ENCODE data around the gene SRRD. TPM values are rescaled to one million over a fixed set of nuclear protein-coding genes. Genes with fewer than 3 reads are reported as not detected.

The SRRD gene
- total and polyA plus RNA-seq, 2 of the 13 experiments (the other 11 are each of a cell fraction or from before 2014, with no cell fraction given), result 22.8 to 36.6 TPM

DNA sequence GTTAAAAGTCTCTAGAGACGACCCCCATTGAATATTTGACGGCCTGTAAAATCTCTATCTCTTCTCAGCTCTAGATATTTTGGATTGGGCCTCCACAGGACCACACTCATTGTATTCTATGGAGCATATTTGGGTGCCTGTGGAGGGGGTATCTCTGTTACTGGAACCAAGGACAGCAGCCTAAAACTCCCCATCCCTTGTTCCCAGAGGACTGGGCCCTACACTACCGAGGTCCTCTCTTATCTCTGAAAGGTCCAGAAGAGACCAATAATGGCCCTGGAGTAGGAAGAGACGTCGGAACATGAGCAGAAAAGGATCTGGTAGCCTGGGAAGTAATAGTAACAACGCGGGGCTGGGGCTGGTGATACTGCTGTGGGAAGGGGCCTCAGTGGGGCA is 636 bp upstream of the SRRD start:
- POLR2A ChIA-PET, result interaction anchor here (0.9 to 3.4 kb wide), 15 partner anchors 9 to 103 kb away, joined by 3 to 27 read pairs (median 3); partner anchors contain the start of gene TFIP11
- intact Hi-C loops (cut with micrococcal nuclease; ENCODE audit: unreplicated experiment), result no loop called here
- no peaks in the 10 kb centered on the region; a peak in 1 of 5 replicates for H3K27me3 ChIP-seq (ENCODE audit: control insufficient read depth in 1 of 2, insufficient read depth in 2 of 2, low read length in 2 of 2)
- ATAC-seq (no peak), DNase-seq (ENCODE audit: low spot score) (no peak), FAIRE-seq (no peak)
- BruUV-seq (replicated peaks), result TSS peak; percentile 52
- H3K36me3 ChIP-seq (replicated peaks in 1 of 2; ENCODE audit: control insufficient read depth in 1 of 2, insufficient read depth in 2 of 2, low read length in 2 of 2), result peaks cover 4 to 8% of the 10 kb centered on the region in 2 experiments; a peak in 4 of 5 replicates
- no peaks in the 10 kb centered on the region for H4K20me1 ChIP-seq (ENCODE audit: insufficient read depth, low read length)
- peak overlapping the region; percentile 91 for H3K27ac ChIP-seq (ENCODE audit: extremely low read length, insufficient read depth, low read length)
- H3K9ac ChIP-seq (ENCODE audit: insufficient read depth, low read depth, low read length), result peak overlapping the region; percentile 95
- peak overlapping the region; percentile 79 to 94 (median 91) for H3K4me3 ChIP-seq (replicated peaks in 1 of 3; ENCODE audit: insufficient read depth in 1 of 3, low read depth in 2 of 3, low read length in 3 of 3)
- peaks cover 70% of the 10 kb centered on the region for H3K79me2 ChIP-seq (ENCODE audit: insufficient read depth, low read length)
- H3K4me2 ChIP-seq (ENCODE audit: low read depth, low read length), result peak overlapping the region; percentile 83
- H3K9me3 ChIP-seq (ENCODE audit: low read length), result no peaks in the 10 kb centered on the region
- TF ChIP-seq SOX13 (IDR thresholded peaks at IDR 0.05), result no peak
- TF ChIP-seq SOX13 (CRISPR knock-in tag; conservative IDR thresholded peaks at IDR 0.05 in 1 of 2, IDR thresholded peaks at IDR 0.05 in 1 of 2), result no peak
- TF ChIP-seq, protein P1, sequence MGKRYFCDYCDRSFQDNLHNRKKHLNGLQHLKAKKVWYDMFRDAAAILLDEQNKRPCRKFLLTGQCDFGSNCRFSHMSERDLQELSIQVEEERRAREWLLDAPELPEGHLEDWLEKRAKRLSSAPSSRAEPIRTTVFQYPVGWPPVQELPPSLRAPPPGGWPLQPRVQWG (CRISPR knock-in tag; IDR thresholded peaks at IDR 0.05; ENCODE audit: borderline replicate concordance, low read depth), result no peak
- TF ChIP-seq, protein P2, sequence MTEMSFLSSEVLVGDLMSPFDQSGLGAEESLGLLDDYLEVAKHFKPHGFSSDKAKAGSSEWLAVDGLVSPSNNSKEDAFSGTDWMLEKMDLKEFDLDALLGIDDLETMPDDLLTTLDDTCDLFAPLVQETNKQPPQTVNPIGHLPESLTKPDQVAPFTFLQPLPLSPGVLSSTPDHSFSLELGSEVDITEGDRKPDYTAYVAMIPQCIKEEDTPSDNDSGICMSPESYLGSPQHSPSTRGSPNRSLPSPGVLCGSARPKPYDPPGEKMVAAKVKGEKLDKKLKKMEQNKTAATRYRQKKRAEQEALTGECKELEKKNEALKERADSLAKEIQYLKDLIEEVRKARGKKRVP (CRISPR knock-in tag; IDR thresholded peaks at IDR 0.05), result no peak
- no peak for TF ChIP-seq MTA1 (CRISPR knock-in tag; IDR thresholded peaks at IDR 0.05; ENCODE audit: borderline replicate concordance)
- TF ChIP-seq THRA (CRISPR knock-in tag; IDR thresholded peaks at IDR 0.05; ENCODE audit: borderline replicate concordance), result no peak
- TF ChIP-seq PHF5A (CRISPR knock-in tag; IDR thresholded peaks at IDR 0.05; ENCODE audit: low read depth, unreplicated experiment), result no peak
- TF ChIP-seq ZNF788 (CRISPR knock-in tag; IDR thresholded peaks at IDR 0.05; ENCODE audit: borderline replicate concordance), result no peak
- TF ChIP-seq ZFX (CRISPR knock-in tag; IDR thresholded peaks at IDR 0.05; ENCODE audit: low read depth), result no peak
- TF ChIP-seq MAF1 (CRISPR knock-in tag; IDR thresholded peaks at IDR 0.05; ENCODE audit: borderline replicate concordance), result no peak
- 0 out of 2 replicates have a peak, but pooled peaks have one; percentile 22 for TF ChIP-seq PLSCR1 (CRISPR knock-in tag; IDR thresholded peaks at IDR 0.05; ENCODE audit: borderline replicate concordance)
- TF ChIP-seq, protein P3, sequence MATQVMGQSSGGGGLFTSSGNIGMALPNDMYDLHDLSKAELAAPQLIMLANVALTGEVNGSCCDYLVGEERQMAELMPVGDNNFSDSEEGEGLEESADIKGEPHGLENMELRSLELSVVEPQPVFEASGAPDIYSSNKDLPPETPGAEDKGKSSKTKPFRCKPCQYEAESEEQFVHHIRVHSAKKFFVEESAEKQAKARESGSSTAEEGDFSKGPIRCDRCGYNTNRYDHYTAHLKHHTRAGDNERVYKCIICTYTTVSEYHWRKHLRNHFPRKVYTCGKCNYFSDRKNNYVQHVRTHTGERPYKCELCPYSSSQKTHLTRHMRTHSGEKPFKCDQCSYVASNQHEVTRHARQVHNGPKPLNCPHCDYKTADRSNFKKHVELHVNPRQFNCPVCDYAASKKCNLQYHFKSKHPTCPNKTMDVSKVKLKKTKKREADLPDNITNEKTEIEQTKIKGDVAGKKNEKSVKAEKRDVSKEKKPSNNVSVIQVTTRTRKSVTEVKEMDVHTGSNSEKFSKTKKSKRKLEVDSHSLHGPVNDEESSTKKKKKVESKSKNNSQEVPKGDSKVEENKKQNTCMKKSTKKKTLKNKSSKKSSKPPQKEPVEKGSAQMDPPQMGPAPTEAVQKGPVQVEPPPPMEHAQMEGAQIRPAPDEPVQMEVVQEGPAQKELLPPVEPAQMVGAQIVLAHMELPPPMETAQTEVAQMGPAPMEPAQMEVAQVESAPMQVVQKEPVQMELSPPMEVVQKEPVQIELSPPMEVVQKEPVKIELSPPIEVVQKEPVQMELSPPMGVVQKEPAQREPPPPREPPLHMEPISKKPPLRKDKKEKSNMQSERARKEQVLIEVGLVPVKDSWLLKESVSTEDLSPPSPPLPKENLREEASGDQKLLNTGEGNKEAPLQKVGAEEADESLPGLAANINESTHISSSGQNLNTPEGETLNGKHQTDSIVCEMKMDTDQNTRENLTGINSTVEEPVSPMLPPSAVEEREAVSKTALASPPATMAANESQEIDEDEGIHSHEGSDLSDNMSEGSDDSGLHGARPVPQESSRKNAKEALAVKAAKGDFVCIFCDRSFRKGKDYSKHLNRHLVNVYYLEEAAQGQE (IDR thresholded peaks at IDR 0.05; ENCODE audit: borderline replicate concordance in 1 of 2, low read depth in 1 of 2, low read length in 2 of 2), result peak in 1 of 2 experiments; percentile 47; a peak in 1 of 4 replicates
- TF ChIP-seq ESRRA (CRISPR knock-in tag; IDR thresholded peaks at IDR 0.05; ENCODE audit: low read depth), result no peak
- in situ Hi-C loops (cut with HindIII; ENCODE audit: extremely low pct_ligation_motif_present, low pct_unique_long_range_greater_than_20kb), result no loop called here
- CTCF ChIA-PET (ENCODE audit: low intra/inter-chr PET ratio, low total read pairs), result no interaction called here
- WGBS (ENCODE audit: low lambda C conversion rate), result 1% methylated on average over 7 of the region's 7 CpGs
- H2AFZ ChIP-seq (ENCODE audit: low read length), result no peak overlapping the region
- peaks cover 70% of the 10 kb centered on the region for H3K4me1 ChIP-seq (ENCODE audit: insufficient read depth, low read length)
